GM19395 (cell line): ENCODE results near the gene FGF2.
"Not testable (repeated sequence)": the region's sequence is repeated elsewhere in the genome, so short reads cannot be mapped to it uniquely, and the experiment has no call there.

Experiments used
- ATAC-seq: cut with Tn5 transposase; IDR thresholded peaks from one replicate; pipeline ENCODE4 v1.9.1; 2021; ENCODE audit warnings: mild to moderate bottlenecking, moderate library complexity; ENCODE audit not compliant: unreplicated experiment

Gene FGF2

DNA sequence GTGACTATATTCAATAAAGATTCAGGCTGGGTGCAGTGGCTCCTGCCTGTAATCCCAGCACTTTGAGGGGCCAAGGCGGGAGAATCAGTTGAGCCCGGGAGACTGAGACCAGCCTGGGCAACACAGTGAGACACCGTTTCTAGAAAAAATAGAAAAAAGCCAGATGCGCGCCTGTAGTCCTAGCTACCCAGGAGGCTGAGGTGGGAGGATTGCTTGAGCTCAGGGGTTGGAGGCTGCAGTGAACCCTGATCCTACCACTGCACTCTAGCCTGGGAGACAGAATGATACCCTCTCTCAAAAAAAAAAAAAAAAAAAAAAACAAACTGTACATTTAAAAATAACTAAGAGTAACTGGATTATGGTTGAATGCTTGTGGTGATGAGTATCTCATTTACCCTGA, 94.7 kb downstream of the FGF2 start:
- no peak for ATAC-seq

DNA sequence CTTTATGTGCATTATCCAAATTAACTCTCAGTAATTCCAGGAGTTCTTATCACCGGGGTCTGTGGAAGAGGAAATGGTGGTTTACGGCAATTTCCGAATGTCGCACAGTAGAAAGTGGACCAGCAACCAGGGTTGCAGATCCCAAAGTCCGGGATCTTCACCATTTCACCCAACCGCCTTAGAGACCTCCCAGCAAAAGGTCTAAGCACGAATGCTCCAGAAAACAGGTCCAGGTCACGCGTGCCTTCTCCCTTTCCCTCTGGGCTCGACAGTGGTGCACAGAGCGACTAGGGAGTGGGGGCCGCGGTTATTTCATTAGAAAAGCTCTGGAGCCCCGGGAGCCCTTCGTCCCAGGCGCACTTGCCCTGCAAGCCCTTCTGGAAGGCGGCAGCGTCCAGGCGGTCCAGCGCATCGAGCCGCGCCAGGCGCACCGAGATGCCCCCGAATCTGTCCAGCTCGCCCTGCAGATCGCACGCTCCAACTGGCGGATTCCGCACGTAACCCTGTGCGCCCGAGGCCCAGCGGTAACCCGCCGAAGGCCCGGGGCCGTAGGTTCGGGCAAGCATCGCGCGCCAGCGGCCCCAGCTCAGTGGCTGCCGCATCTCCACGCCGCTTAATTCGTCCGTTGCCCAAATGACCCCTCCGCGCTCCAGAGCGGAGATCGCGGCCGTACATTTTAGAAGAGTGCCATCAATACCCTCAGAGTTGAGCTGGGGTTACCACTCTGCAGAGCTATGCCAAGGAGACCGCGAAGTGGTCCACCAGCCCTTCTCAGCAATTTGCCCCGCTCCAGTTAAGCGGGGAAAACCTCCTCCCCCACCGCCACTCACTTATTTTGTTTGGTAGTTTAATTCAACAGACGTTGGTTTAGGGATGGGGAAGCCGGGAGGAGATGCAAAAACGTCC, 95.6 kb downstream of the FGF2 start, which contains the start of gene NUDT6:
Gene NUDT6, minus strand, starts transcription at position 627 of the 906 bp plus-strand sequence. Its CDS starts 25 bp downstream, at position 602.
- ATAC-seq = peak; percentile 70

DNA sequence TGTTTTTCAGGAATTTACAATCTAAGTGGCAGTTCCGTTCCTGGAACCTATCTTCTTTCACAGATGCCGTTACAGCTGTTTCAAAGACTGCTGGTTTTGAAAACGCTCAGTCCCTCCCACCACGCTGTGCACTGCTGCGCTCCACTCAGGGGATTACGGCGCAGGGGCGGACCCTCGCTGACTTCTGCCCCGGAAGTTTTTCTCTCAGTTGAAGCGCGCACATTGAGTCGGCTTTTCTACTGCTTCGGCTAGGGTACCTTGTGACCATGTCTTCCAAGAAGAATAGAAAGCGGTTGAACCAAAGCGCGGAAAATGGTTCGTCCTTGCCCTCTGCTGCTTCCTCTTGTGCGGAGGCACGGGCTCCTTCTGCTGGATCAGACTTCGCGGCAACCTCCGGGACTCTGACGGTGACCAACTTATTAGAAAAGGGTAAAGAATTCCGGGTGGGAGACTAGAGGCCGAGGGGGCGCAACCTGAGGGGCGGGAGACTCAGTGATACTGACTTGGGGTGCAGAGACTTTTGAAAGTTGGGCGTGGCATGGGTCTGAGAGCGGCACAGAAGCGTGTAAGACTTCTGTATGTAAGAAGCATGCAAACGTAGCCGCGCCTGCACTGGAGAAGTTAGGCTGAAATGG, 96.4 kb downstream of the FGF2 start:
- ATAC-seq = peak; percentile 96

DNA sequence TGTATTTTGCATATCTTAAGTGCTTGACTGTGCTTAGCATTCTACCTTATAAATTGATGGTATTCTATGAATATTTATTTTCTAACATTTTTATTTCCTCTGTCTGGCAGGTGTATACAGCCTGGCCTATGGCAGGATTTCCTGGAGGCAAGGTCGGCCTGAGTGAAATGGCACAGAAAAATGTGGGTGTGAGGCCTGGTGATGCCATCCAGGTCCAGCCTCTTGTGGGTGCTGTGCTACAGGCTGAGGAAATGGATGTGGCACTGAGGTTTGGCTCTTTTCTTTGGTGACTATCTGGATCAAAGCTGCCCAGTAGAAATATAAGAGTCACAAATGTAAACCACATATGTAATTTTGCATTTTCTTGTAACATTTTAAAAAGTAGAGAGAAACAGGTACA, 102.3 kb downstream of the FGF2 start:
- ATAC-seq = no peak

DNA sequence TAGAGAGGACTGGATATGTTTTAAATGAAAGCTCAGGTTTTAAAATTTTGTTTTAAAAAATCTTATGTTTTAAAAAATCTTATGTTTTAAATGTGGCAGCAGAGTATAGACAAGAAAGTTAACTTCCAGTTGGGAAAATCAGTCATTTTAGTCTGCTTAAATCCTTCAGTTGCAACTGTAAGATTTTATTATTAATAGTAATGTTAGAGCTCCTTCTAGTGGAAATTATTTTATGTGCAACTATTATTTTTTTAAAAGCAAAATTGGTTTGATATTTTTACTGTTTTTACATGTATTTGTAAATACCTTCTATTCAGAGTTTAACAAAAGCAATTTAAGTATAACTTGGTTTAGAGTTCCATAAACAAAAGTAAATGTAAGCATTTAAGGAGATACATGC, 104.2 kb downstream of the FGF2 start:
- ATAC-seq = no peak

DNA sequence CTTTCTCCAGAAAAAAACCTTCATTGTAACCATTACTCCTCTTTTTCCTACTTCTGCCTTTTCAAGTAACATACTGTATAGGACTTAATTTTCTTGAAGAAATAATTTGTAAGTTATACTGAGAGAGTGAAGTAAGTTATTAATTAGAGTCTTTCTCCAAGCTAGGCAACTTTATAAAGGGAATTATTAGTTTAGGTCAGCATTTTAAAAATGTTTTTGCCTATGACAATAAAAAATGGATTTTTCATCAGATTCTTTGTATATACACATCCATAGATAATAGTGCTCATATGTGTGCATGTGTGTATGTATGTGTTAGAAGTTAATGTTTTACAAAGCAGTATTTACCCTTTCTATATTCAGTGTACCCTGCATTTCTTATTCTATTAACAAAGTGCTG, 106.1 kb downstream of the FGF2 start:
- ATAC-seq = no peak

DNA sequence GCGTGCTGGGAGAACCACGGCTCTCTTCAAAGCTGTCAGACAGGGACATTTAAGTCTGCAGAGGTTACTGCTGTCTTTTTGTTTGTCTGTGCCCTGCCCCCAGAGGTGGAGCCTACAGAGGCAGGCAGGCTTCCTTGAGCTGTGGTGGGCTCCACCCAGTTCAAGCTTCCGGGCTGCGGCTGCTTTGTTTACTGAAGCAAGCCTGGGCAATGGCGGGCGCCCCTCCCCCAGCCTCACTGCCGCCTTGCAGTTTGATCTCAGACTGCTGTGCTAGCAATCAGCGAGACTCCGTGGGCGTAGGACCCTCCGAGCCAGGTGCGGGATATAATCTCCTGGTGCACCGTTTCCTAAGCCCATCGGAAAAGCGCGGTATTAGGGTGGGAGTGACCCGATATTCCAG, 118.5 kb downstream of the FGF2 start:
- not testable (repeated sequence) for ATAC-seq

DNA sequence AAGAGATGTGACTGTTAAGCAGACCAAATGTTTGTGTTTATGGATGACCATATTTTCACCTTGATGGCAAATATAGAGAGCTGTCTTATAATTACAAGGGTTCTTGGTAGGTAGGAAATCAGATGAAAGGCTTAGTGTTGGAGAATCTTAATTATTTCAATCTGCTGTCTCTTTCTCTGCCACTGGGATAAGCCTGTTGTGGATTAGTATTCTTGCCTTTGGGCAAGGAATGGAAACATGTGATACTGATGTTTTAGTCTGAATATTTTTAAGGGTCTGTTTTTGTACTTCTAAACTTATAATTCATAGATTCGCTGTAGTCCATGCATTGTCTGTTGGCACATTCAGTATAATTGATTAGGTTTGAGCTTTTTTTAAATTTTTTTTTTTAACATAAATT, 119.5 kb downstream of the FGF2 start:
- no peak for ATAC-seq
